HepG2 (cell line): ENCODE data around the gene CPM.

ENCODE experiments used
- KLF12 ChIP-seq: sonication (generic); formaldehyde crosslinking; IDR thresholded peaks from 2 replicates; pipeline ENCODE4 v1.4.0; 2020; ENCODE audit warnings: missing genetic modification reagents, borderline replicate concordance
- NFYB ChIP-seq: sonication (generic); formaldehyde crosslinking; IDR thresholded peaks from 2 replicates; pipeline ENCODE4 v1.4.0; 2020; ENCODE audit warnings: missing genetic modification reagents
- U2AF2 ChIP-seq: fragments of 200-400 bp; formaldehyde crosslinking; IDR thresholded peaks from 2 replicates; pipeline ENCODE4 v1.6.1; 2017; ENCODE audit warnings: low read depth, mild to moderate bottlenecking, low read length
- ZNF205 ChIP-seq: IDR thresholded peaks from 2 replicates; pipeline ENCODE4 v1.6.1; 2018; ENCODE audit warnings: missing biosample characterization, missing genetic modification reagents
- TF ChIP-seq, protein P1 (sequence below): sonication (generic); formaldehyde crosslinking; IDR thresholded peaks from 2 replicates; pipeline ENCODE4 v1.5.0; 2020; ENCODE audit warnings: mild to moderate bottlenecking, missing genetic modification reagents, moderate library complexity

DNA sequence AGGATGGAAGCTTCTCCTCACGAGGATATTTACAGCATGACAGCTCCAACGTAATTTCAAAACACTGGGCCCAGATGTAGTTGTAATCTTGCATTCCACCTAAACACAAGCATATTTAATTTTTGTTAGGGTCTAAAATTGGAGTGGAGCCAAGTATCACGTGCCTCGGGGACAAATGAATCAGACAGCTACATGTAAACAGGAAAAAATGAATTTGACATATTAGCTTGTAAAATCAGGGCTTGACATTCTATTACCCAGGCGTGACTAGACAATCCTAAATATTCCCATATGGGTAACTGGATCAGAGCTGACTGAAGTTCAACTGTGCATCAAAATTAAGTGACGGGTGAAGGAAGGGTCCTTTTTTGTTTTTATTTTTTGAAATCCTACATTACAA is 66.0 kb downstream of the CPM start:
- TF ChIP-seq, protein P1, sequence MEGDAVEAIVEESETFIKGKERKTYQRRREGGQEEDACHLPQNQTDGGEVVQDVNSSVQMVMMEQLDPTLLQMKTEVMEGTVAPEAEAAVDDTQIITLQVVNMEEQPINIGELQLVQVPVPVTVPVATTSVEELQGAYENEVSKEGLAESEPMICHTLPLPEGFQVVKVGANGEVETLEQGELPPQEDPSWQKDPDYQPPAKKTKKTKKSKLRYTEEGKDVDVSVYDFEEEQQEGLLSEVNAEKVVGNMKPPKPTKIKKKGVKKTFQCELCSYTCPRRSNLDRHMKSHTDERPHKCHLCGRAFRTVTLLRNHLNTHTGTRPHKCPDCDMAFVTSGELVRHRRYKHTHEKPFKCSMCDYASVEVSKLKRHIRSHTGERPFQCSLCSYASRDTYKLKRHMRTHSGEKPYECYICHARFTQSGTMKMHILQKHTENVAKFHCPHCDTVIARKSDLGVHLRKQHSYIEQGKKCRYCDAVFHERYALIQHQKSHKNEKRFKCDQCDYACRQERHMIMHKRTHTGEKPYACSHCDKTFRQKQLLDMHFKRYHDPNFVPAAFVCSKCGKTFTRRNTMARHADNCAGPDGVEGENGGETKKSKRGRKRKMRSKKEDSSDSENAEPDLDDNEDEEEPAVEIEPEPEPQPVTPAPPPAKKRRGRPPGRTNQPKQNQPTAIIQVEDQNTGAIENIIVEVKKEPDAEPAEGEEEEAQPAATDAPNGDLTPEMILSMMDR (CRISPR knock-in tag) = no peak
- no peak for TF ChIP-seq KLF12 (CRISPR knock-in tag)
- TF ChIP-seq ZNF205 (CRISPR knock-in tag) = no peak
- no peak for TF ChIP-seq NFYB (CRISPR knock-in tag)
- TF ChIP-seq U2AF2 = no peak
